Measurements from ENCODE around the gene GADL1. TPM values are rescaled to one million over a fixed set of nuclear protein-coding genes. Genes with fewer than 3 reads are reported as not detected.

Gene GADL1
- total RNA-seq, 1 experiment from 2014 or later = not detected

DNA sequence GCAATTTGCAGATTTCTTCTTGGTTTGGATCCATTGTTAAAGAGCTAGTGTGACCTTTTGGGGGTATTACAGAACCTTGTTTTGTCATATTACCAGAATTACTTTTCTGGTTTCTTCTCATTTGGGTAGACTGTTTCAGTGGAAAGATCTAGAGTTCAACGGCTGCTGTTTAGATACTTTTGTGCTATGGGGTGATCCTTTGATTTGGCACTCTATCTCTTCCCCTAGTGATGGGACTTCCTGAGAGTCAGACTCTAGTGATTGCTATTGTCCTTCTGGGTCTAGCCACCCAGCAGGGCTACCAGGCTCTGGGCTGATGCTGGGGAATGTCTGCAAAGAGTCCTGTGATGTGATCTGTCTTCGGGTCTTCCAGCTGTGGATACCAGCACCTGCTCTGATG lies 46.3 kb upstream of the GADL1 start:
- no peak overlapping the region for H2AFZ ChIP-seq (ENCODE audit: low read depth, low read length, poor library complexity, severe bottlenecking)
- POLR2A ChIA-PET = no interaction called here
- no peak overlapping the region for H3K27ac ChIP-seq (ENCODE audit: low read depth, low read length)
- no peaks in the 10 kb centered on the region for H4K20me1 ChIP-seq (ENCODE audit: insufficient read depth)
- RAD21 ChIA-PET (ENCODE audit: low non-redundant PET in 1 of 2, low total read pairs in 2 of 2, uncharacterized antibody in 2 of 2, unreplicated experiment in 2 of 2) = no interaction called here
- intact Hi-C loops (cut with micrococcal nuclease) = no loop called here
- no peaks in the 10 kb centered on the region for H3K36me3 ChIP-seq (ENCODE audit: control insufficient read depth in 1 of 2, insufficient read depth in 2 of 2, low read length in 2 of 2)
- ATAC-seq = no peak
- H3K27me3 ChIP-seq (ENCODE audit: insufficient read depth, low read length) = no peaks in the 10 kb centered on the region
- H3K79me2 ChIP-seq (ENCODE audit: insufficient read depth, low read length) = no peaks in the 10 kb centered on the region
- H3K9ac ChIP-seq (ENCODE audit: low read length) = no peak overlapping the region
- CTCF ChIA-PET = no interaction called here
- no TSS peak for BruUV-seq (replicated peaks)
- H3K9me3 ChIP-seq (ENCODE audit: control insufficient read depth in 1 of 2, insufficient read depth in 1 of 2, low read depth in 1 of 2, low read length in 2 of 2) = no peaks in the 10 kb centered on the region
- no peaks in the 10 kb centered on the region for H3K9me2 ChIP-seq (ENCODE audit: insufficient read depth)
- no peak for DNase-seq (ENCODE audit: low read depth, low spot score)
- no peaks in the 10 kb centered on the region for H3K4me1 ChIP-seq (ENCODE audit: control insufficient read depth in 1 of 2, insufficient read depth in 2 of 2, low read length in 2 of 2)
- no peak for TF ChIP-seq RAD21 (IDR thresholded peaks at IDR 0.05; ENCODE audit: low read depth)
- no peak for TF ChIP-seq POLR2AphosphoS5 (IDR thresholded peaks at IDR 0.05; ENCODE audit: low read depth, low read length)
- no peak for TF ChIP-seq POLR2A (IDR thresholded peaks at IDR 0.05; ENCODE audit: borderline replicate concordance, extremely low read depth, insufficient read depth, insufficient read length)
- no peak for TF ChIP-seq EZH2phosphoT487 (IDR thresholded peaks at IDR 0.05; ENCODE audit: borderline replicate concordance)
- no peak for TF ChIP-seq SIN3A (IDR thresholded peaks at IDR 0.05; ENCODE audit: low read depth)
- TF ChIP-seq ELF1 (IDR thresholded peaks at IDR 0.05; ENCODE audit: borderline replicate concordance, low read depth) = no peak
- no peak for TF ChIP-seq SP1 (IDR thresholded peaks at IDR 0.05; ENCODE audit: low read depth)
- no peak overlapping the region for H3K4me3 ChIP-seq (replicated peaks in 1 of 2; ENCODE audit: low read depth in 1 of 2, low read length in 2 of 2)
- no peak overlapping the region for H3K4me2 ChIP-seq (ENCODE audit: low read length)

- no peaks in the 10 kb centered on the region for H4K20me1 ChIP-seq (ENCODE audit: insufficient read depth)
- H3K36me3 ChIP-seq (ENCODE audit: control insufficient read depth in 1 of 2, insufficient read depth in 2 of 2, low read length in 2 of 2) = no peaks in the 10 kb centered on the region
- POLR2A ChIA-PET = no interaction called here
- H3K9me3 ChIP-seq (ENCODE audit: control insufficient read depth in 1 of 2, insufficient read depth in 1 of 2, low read depth in 1 of 2, low read length in 2 of 2) = no peaks in the 10 kb centered on the region
- CTCF ChIA-PET = interaction anchor here (0.6 to 2.2 kb wide), 5 partner anchors 8 to 514 kb away, joined by 3 to 7 read pairs (median 4); no protein-coding TSS in a partner anchor
- BruUV-seq (replicated peaks) = no TSS peak
- no peak overlapping the region for H3K27ac ChIP-seq (ENCODE audit: low read depth, low read length)
- peak; percentile 40 for DNase-seq (ENCODE audit: low read depth, low spot score)
- H3K9me2 ChIP-seq (ENCODE audit: insufficient read depth) = no peaks in the 10 kb centered on the region
- H3K4me3 ChIP-seq (replicated peaks in 1 of 2; ENCODE audit: low read depth in 1 of 2, low read length in 2 of 2) = no peak overlapping the region
- H3K27me3 ChIP-seq (ENCODE audit: insufficient read depth, low read length) = no peaks in the 10 kb centered on the region
- no peaks in the 10 kb centered on the region for H3K79me2 ChIP-seq (ENCODE audit: insufficient read depth, low read length)
- TF ChIP-seq RAD21 (IDR thresholded peaks at IDR 0.05; ENCODE audit: low read depth) (peak; percentile 72), REST (IDR thresholded peaks at IDR 0.05; ENCODE audit: low read depth) (no peak), SP1 (IDR thresholded peaks at IDR 0.05; ENCODE audit: low read depth) (no peak), EGR1 (IDR thresholded peaks at IDR 0.05; ENCODE audit: low read depth) (no peak), CEBPB (IDR thresholded peaks at IDR 0.05; ENCODE audit: low read depth) (no peak), CTCF (IDR thresholded peaks at IDR 0.05 in 2 of 3, conservative IDR thresholded peaks at IDR 0.05 in 1 of 3; ENCODE audit: borderline replicate concordance in 1 of 3, insufficient read depth in 1 of 3, low read depth in 2 of 3, low read length in 2 of 3) (peak; percentile 47 to 58 (median 49); a peak in 5 of 6 replicates)
- TF ChIP-seq, protein P1, sequence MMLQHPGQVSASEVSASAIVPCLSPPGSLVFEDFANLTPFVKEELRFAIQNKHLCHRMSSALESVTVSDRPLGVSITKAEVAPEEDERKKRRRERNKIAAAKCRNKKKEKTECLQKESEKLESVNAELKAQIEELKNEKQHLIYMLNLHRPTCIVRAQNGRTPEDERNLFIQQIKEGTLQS (IDR thresholded peaks at IDR 0.05) = no peak
- no peaks in the 10 kb centered on the region for H3K4me1 ChIP-seq (ENCODE audit: control insufficient read depth in 1 of 2, insufficient read depth in 2 of 2, low read length in 2 of 2)
- H2AFZ ChIP-seq (ENCODE audit: low read depth, low read length, poor library complexity, severe bottlenecking) = peak overlapping the region; percentile 80
- RAD21 ChIA-PET (ENCODE audit: low non-redundant PET in 1 of 2, low total read pairs in 2 of 2, uncharacterized antibody in 2 of 2, unreplicated experiment in 2 of 2) = no interaction called here
- intact Hi-C loops (cut with micrococcal nuclease) = no loop called here
- H3K9ac ChIP-seq (ENCODE audit: low read length) = no peak overlapping the region
- no peak overlapping the region for H3K4me2 ChIP-seq (ENCODE audit: low read length)
- peak; percentile 77 for ATAC-seq
These were observed 39.7 kb upstream of the GADL1 start for GRCh38 chr3:30934208-30934550.
